H1 (cell line): Measurements from ENCODE around the gene NHSL2. TPM values are rescaled to one million over a fixed set of nuclear protein-coding genes. Genes with fewer than 3 reads are reported as not detected.

Experiments
- CTCF ChIA-PET: fragments of 300-600 bp; sonication (Branson Sonifier 250); formaldehyde crosslinking; loops from one replicate; lab custom pipeline; 2021; ENCODE audit not compliant: partially characterized antibody; lab: Charles Lee
- POLR2A ChIA-PET: fragments of 300-600 bp; sonication (Branson Sonifier 250); formaldehyde crosslinking; loops from one replicate; lab custom pipeline; 2021; ENCODE audit warnings: inconsistent platforms; ENCODE audit not compliant: partially characterized antibody; lab: Charles Lee
- DNase-seq, 2 experiments: peaks; one replicate each; pipeline versions ENCODE4 v3.0.0 to v3.0.0-alpha.2; 2010 to 2022; ENCODE audit warnings: low spot score in 2 of 2, low read depth in 1 of 2, mixed read lengths in 1 of 2
- FAIRE-seq: peaks from 2 replicates; lab custom pipeline; 2011; peaks lifted over from hg19 to GRCh38; lab: Jason Lieb, UNC
- H2AFZ ChIP-seq: 2 replicates; pipeline ENCODE4 v1.8.1; 2012; ENCODE audit warnings: low read length, inconsistent platforms
- H2AK5ac ChIP-seq: 2 replicates; pipeline ENCODE4 v1.6.1; 2013; ENCODE audit warnings: low read depth, low read length
- H2BK120ac ChIP-seq: replicated peaks from 2 replicates; pipeline ENCODE3; 2013; ENCODE audit warnings: low read depth, low read length, inconsistent platforms
- H2BK12ac ChIP-seq: 2 replicates; pipeline ENCODE4 v1.6.1; 2013; ENCODE audit warnings: low read depth, low read length
- H2BK15ac ChIP-seq: 2 replicates; pipeline ENCODE4 v1.6.1; 2013; ENCODE audit warnings: low read length
- H2BK20ac ChIP-seq: 2 replicates; pipeline ENCODE4 v1.6.1; 2013; ENCODE audit warnings: low read length
- H2BK5ac ChIP-seq: 2 replicates; pipeline ENCODE4 v1.6.1; 2013; ENCODE audit warnings: low read depth, low read length
- H3K14ac ChIP-seq: 2 replicates; pipeline ENCODE4 v1.6.1; 2013; ENCODE audit warnings: inconsistent platforms; ENCODE audit not compliant: insufficient read length
- H3K18ac ChIP-seq: 2 replicates; pipeline ENCODE4 v1.6.1; 2013; ENCODE audit warnings: low read length; ENCODE audit errors: extremely low read depth
- H3K23ac ChIP-seq: 2 replicates; pipeline ENCODE4 v1.6.1; 2013; ENCODE audit warnings: inconsistent platforms; ENCODE audit not compliant: insufficient read length
- H3K23me2 ChIP-seq: 2 replicates; pipeline ENCODE4 v1.6.1; 2013; ENCODE audit warnings: low read depth, low read length
- H3K27ac ChIP-seq: 2 replicates; pipeline ENCODE4 v1.6.1; 2011; ENCODE audit warnings: low read depth, low read length, inconsistent platforms
- H3K27me3 ChIP-seq, 4 experiments: replicated peaks in 1 of 4; 1 replicate in 1 of 4; 2 replicates in 3 of 4; pipeline versions ENCODE4 v1.6.1 to v1.8.1; 2011 to 2013; ENCODE audit warnings: low read length in 3 of 4, mild to moderate bottlenecking in 3 of 4, inconsistent platforms in 2 of 4, mixed read lengths in 2 of 4, moderate library complexity in 1 of 4; ENCODE audit not compliant: control insufficient read depth in 3 of 4, insufficient read depth in 3 of 4; ENCODE audit errors: extremely low read depth in 1 of 4
- H3K36me3 ChIP-seq, 4 experiments: 2 replicates each; pipeline versions ENCODE4 v1.6.1 to v1.8.1; 2011 to 2013; ENCODE audit warnings: mild to moderate bottlenecking in 4 of 4, low read length in 3 of 4, moderate library complexity in 2 of 4, control low read depth in 1 of 4, inconsistent platforms in 1 of 4; ENCODE audit not compliant: insufficient read depth in 4 of 4, control insufficient read depth in 2 of 4
- H3K4ac ChIP-seq: replicated peaks from 2 replicates; pipeline ENCODE3; 2013; ENCODE audit warnings: low read length, low read depth, mixed read lengths, inconsistent platforms; ENCODE audit not compliant: insufficient read length
- H3K4me1 ChIP-seq, 4 experiments: replicated peaks in 1 of 4; 1 replicate in 1 of 4; 2 replicates in 3 of 4; pipeline versions ENCODE4 v1.6.1 to v1.8.1; 2011 to 2013; ENCODE audit warnings: low read length in 3 of 4, inconsistent platforms in 2 of 4, mixed read lengths in 1 of 4; ENCODE audit not compliant: insufficient read depth in 4 of 4, control insufficient read depth in 3 of 4
- H3K4me2 ChIP-seq, 2 experiments: 2 replicates each; pipeline versions ENCODE4 v1.6.1 to v1.8.1; 2011 to 2013; ENCODE audit warnings: low read depth in 2 of 2, low read length in 2 of 2, control low read depth in 1 of 2, inconsistent platforms in 1 of 2, mild to moderate bottlenecking in 1 of 2; ENCODE audit not compliant: insufficient read depth in 1 of 2
- H3K4me3 ChIP-seq, 4 experiments: fragments of 200-600, 300-600 bp in 1 of 4; sonication (generic), shearing (Covaris generic), sonication (Bioruptor Twin) in 1 of 4; 2 replicates each; pipeline versions ENCODE4 v1.5.1 to v1.8.1; 2011 to 2016; ENCODE audit warnings: low read length in 4 of 4, low read depth in 3 of 4, control low read depth in 2 of 4, inconsistent platforms in 2 of 4, mild to moderate bottlenecking in 2 of 4, mixed read lengths in 1 of 4, moderate library complexity in 1 of 4; ENCODE audit not compliant: insufficient read depth in 2 of 4; ENCODE audit errors: extremely low read depth in 1 of 4
- H3K56ac ChIP-seq: replicated peaks from 2 replicates; pipeline ENCODE3; 2013; ENCODE audit warnings: low read depth, mild to moderate bottlenecking, mixed read lengths, low read length, inconsistent platforms; ENCODE audit not compliant: insufficient read length
- H3K79me1 ChIP-seq: 2 replicates; pipeline ENCODE4 v1.6.1; 2013; ENCODE audit warnings: low read depth, low read length, control low read depth
- H3K79me2 ChIP-seq, 2 experiments: 2 replicates each; pipeline versions ENCODE4 v1.6.1 to v1.8.1; 2012 to 2013; ENCODE audit warnings: low read length in 2 of 2, mild to moderate bottlenecking in 2 of 2, inconsistent platforms in 1 of 2; ENCODE audit not compliant: insufficient read depth in 2 of 2, control insufficient read depth in 1 of 2
- H3K9ac ChIP-seq, 4 experiments: replicated peaks in 1 of 4; 1 replicate in 1 of 4; 2 replicates in 3 of 4; pipeline versions ENCODE4 v1.6.1 to v1.8.1; 2011 to 2013; ENCODE audit warnings: low read depth in 3 of 4, low read length in 3 of 4, control low read depth in 2 of 4, mild to moderate bottlenecking in 2 of 4, moderate library complexity in 2 of 4, inconsistent platforms in 1 of 4; ENCODE audit errors: extremely low read depth in 1 of 4
- H3K9me3 ChIP-seq, 2 experiments: 2 replicates each; pipeline versions ENCODE4 v1.6.1 to v1.8.1; 2012 to 2013; ENCODE audit warnings: mild to moderate bottlenecking in 2 of 2, moderate library complexity in 2 of 2, control low read depth in 1 of 2, inconsistent platforms in 1 of 2, low read depth in 1 of 2, low read length in 1 of 2, mixed read lengths in 1 of 2; ENCODE audit not compliant: insufficient read depth in 2 of 2
- H4K20me1 ChIP-seq, 2 experiments: replicated peaks in 1 of 2; 2 replicates each; pipeline versions ENCODE3 to v1.8.1; 2011 to 2013; ENCODE audit warnings: inconsistent platforms in 2 of 2, low read length in 2 of 2, mild to moderate bottlenecking in 1 of 2; ENCODE audit not compliant: insufficient read depth in 2 of 2, control insufficient read depth in 1 of 2
- H4K5ac ChIP-seq: 2 replicates; pipeline ENCODE4 v1.6.1; 2013; ENCODE audit warnings: low read length, low read depth, mixed read lengths, inconsistent platforms; ENCODE audit not compliant: insufficient read length
- H4K8ac ChIP-seq: 2 replicates; pipeline ENCODE4 v1.8.0; 2013; ENCODE audit warnings: mild to moderate bottlenecking, moderate library complexity, low read length, inconsistent platforms; ENCODE audit not compliant: insufficient read depth; ENCODE audit errors: extremely low read depth
- H4K91ac ChIP-seq: replicated peaks from 2 replicates; pipeline ENCODE3; 2013; ENCODE audit warnings: low read length, mixed read lengths, inconsistent platforms; ENCODE audit not compliant: insufficient read length
- CHD1 ChIP-seq: IDR thresholded peaks from 2 replicates; pipeline ENCODE4 v1.6.1; 2012; ENCODE audit warnings: low read depth, low read length, improper control_type of control experiment
- MAFK ChIP-seq: IDR thresholded peaks from 2 replicates; pipeline ENCODE4 v1.6.1; 2012; ENCODE audit warnings: low read depth, mild to moderate bottlenecking, improper control_type of control experiment, low read length
- WGBS, 2 experiments: shearing (Covaris generic) in 1 of 2; methylation state at CpG; one replicate each; pipeline versions ENCODE4 v1.1.6 to v1.1.7; 2013 to 2015; ENCODE audit warnings: low lambda C conversion rate in 2 of 2, mixed read lengths in 2 of 2, inconsistent platforms in 1 of 2, low coverage in 1 of 2, missing lambda C conversion rate in 1 of 2; ENCODE audit not compliant: insufficient replicate concordance in 2 of 2, insufficient coverage in 1 of 2, insufficient read length in 1 of 2; ENCODE audit errors: extremely low coverage in 1 of 2, missing lambda C conversion rate in 1 of 2; 5-methylcytosine and 5-hydroxymethylcytosine counted together
- polyA plus RNA-seq, 7 experiments: library from polyadenylated mRNA; depleted of rRNA in 3 of 7; stranded (reverse) in 5 of 7; unstranded in 2 of 7; fragments of >200 nt in 5 of 7; fragments of 200-250 nt in 2 of 7; gene quantifications; 1 replicate in 5 of 7; 2 replicates in 1 of 7; 4 replicates in 1 of 7; pipeline versions ENCODE4 v1.2.1 to v1.2.3, GENCODE V29; 2011 to 2013; ENCODE audit warnings: missing spikeins in 2 of 7, mixed read lengths in 2 of 7
- total RNA-seq: library from RNA; stranded (reverse); fragmentation: NEBNext Ultra II Directional; extraction: Animal tissue kit (Norgen Biotek cat#: 25700); gene quantifications from 2 replicates; pipeline ENCODE4 v1.2.1, GENCODE V29; 2021

Gene NHSL2
- total and polyA plus RNA-seq, 2 of the 8 experiments (the other 6 are each of a cell fraction or from before 2014, with no cell fraction given): 3.7 to 7.2 TPM

GRCh38 chrX:71976753-71977152, 66.1 kb downstream of the NHSL2 start:
- TF ChIP-seq MAFK (peak; percentile 61), CHD1 (no peak)
- no peak overlapping the region for H4K91ac ChIP-seq
- H2BK15ac ChIP-seq: no peak overlapping the region
- no peaks in the 10 kb centered on the region; the same call in 1 of the 2 replicates for H3K79me1 ChIP-seq
- no peak overlapping the region for H2BK12ac ChIP-seq
- H3K4me3 ChIP-seq: no peak overlapping the region
- POLR2A ChIA-PET: no interaction called here
- peaks cover 0 to 7% (median 1%) of the 10 kb centered on the region in 4 experiments; a peak in 2 of 7 replicates for H3K4me1 ChIP-seq
- no peak overlapping the region for H2BK120ac ChIP-seq
- no peak overlapping the region for H3K23ac ChIP-seq
- no peak for DNase-seq
- H3K4me2 ChIP-seq: no peak overlapping the region
- H2BK20ac ChIP-seq: no peak overlapping the region
- no peak overlapping the region for H2AFZ ChIP-seq
- H3K9ac ChIP-seq: no peak overlapping the region
- WGBS, 2 experiments: 82% methylated on average over 3 of the region's 3 CpGs; no CpG with 5 or more reads in 1 of the 2 experiments
- FAIRE-seq: peak; percentile 65
- H3K36me3 ChIP-seq: no peaks in the 10 kb centered on the region
- H4K5ac ChIP-seq: no peak overlapping the region
- H3K18ac ChIP-seq: no peak overlapping the region
- no peaks in the 10 kb centered on the region for H3K9me3 ChIP-seq
- no peaks in the 10 kb centered on the region for H4K20me1 ChIP-seq
- no peak overlapping the region for H2AK5ac ChIP-seq
- no peak overlapping the region for H3K14ac ChIP-seq
- no peak overlapping the region for H2BK5ac ChIP-seq
- H3K79me2 ChIP-seq: peaks cover 0 to 6% of the 10 kb centered on the region in 2 experiments; a peak in 2 of 4 replicates
- CTCF ChIA-PET: interaction anchor here (0.7 to 4.9 kb wide), 4 partner anchors 21 to 151 kb away, joined by 3 to 16 read pairs (median 4); no protein-coding TSS in a partner anchor
- H3K27me3 ChIP-seq: no peaks in the 10 kb centered on the region
- no peaks in the 10 kb centered on the region for H3K23me2 ChIP-seq
- H3K27ac ChIP-seq: no peak overlapping the region
- no peak overlapping the region for H4K8ac ChIP-seq
- H3K56ac ChIP-seq: no peak overlapping the region
- H3K4ac ChIP-seq: no peak overlapping the region
